Esophagus muscularis mucosa (tissue), 4 donors: ENCODE measurements around the gene NAA15.

Experiments used
- CTCF ChIP-seq, 3 experiments: fragments of 200-600 bp in 2 of 3; fragments of 450-650 bp in 1 of 3; sonication (generic) in 2 of 3; IDR thresholded peaks; one replicate each; pipeline ENCODE4 v1.5.1; 2017 to 2019; ENCODE audit warnings: antibody characterized with exemption in 3 of 3, mild to moderate bottlenecking in 2 of 3, moderate library complexity in 1 of 3
- EP300 ChIP-seq: sonication (generic); formaldehyde crosslinking; IDR thresholded peaks from one replicate; pipeline ENCODE4 v1.6.1; 2017; ENCODE audit warnings: antibody characterized with exemption
- POLR2A ChIP-seq: fragments of 450-650 bp; IDR thresholded peaks from one replicate; pipeline ENCODE4 v1.6.1; 2017; ENCODE audit warnings: antibody characterized with exemption, moderate library complexity, mild to moderate bottlenecking, low read depth

- TF ChIP-seq POLR2A (no peak), EP300 (no peak), CTCF (IDR thresholded peaks at IDR 0.05) (no peak)
Measured at GRCh38 chr4:139275281-139275735, 26.0 kb upstream of the NAA15 start.
